ENCODE data around the gene DIP2C.
"Not testable (repeated sequence)": the region's sequence is repeated elsewhere in the genome, so short reads cannot be mapped to it uniquely, and the experiment has no call there.

DIP2C gene

GRCh38 chr10:660970-661596, 28.4 kb downstream of the DIP2C start:
- no peak for DNase-seq (ENCODE audit: low read depth in 2 of 2)

DNA sequence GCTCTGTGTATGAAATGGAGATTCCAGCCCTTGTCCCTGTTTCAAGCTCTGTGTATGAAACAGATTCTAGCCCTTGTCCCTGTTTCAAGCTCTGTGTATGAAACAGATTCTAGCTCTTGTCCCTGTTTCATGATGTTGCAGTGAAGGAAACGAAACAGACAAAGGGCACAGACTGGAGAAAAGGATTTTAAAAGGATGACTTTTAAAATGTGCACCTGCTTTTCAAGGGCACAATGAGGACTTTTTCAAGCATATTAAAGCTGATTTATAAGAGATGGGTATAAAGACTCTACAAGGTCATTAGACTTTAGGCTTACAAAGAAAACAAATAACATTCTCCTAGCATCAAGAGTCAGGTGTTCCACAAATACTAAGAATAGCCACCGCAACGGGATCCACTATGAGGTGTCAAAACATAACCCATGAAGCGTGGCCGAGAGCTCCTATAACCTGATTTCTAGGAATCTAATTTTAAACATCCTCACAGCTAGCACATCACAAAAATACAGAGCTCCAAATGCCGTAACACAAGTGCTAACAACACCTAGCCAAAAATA, 29.0 kb downstream of the DIP2C start:
- no peak for DNase-seq (ENCODE audit: low read depth in 2 of 2)

- DNase-seq (ENCODE audit: low read depth in 2 of 2) = peak; percentile 29 to 36
Observed at GRCh38 chr10:659688-660141, 29.8 kb downstream of the DIP2C start.

DNA sequence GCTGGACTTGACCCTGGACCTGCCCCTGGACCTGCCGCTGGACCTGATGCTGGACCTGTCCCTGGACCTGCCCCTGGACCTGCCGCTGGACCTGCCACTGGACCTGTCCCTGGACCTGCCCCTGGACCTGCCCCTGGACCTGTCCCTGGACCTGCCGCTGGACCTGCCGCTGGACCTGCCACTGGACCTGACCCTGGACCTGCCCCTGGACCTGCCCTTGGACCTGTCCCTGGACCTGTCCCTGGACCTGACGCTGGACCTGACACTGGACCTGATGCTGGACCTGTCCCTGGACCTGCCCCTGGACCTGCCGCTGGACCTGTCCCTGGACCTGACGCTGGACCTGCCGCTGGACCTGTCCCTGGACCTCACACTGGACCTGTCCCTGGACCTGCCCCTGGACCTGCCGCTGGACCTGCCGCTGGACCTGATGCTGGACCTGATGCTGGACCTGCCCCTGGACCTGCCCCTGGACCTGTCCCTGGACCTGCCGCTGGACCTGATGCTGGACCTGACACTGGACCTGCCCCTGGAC, 31.6 kb downstream of the DIP2C start:
- not testable (repeated sequence) for DNase-seq (ENCODE audit: low read depth in 2 of 2)

DNA sequence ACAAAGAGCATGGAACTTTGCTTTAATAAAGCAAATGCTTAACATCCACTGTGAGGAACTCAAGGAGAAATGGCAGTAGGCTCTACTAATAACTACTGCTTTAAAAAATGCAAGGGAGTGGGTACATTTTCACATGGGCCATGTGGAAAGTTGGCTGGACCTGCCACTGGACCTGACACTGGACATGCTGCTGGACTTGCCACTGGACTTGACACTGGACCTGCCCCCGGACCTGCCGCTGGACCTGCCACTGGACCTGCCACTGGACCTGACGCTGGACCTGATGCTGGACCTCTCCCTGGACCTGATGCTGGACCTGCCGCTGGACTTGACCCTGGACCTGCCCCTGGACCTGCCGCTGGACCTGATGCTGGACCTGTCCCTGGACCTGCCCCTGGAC, 32.6 kb downstream of the DIP2C start:
- no peak for DNase-seq (ENCODE audit: low read depth in 2 of 2)

- DNase-seq (ENCODE audit: low read depth in 2 of 2) = no peak
Observed at GRCh38 chr10:655184-655583, 34.3 kb downstream of the DIP2C start.

- no peak for DNase-seq (ENCODE audit: low read depth in 2 of 2)
Observed at GRCh38 chr10:654647-654996, 34.8 kb downstream of the DIP2C start.

- no peak for DNase-seq (ENCODE audit: low read depth in 2 of 2)
Observed at GRCh38 chr10:653991-654646, 35.3 kb downstream of the DIP2C start.

DNA sequence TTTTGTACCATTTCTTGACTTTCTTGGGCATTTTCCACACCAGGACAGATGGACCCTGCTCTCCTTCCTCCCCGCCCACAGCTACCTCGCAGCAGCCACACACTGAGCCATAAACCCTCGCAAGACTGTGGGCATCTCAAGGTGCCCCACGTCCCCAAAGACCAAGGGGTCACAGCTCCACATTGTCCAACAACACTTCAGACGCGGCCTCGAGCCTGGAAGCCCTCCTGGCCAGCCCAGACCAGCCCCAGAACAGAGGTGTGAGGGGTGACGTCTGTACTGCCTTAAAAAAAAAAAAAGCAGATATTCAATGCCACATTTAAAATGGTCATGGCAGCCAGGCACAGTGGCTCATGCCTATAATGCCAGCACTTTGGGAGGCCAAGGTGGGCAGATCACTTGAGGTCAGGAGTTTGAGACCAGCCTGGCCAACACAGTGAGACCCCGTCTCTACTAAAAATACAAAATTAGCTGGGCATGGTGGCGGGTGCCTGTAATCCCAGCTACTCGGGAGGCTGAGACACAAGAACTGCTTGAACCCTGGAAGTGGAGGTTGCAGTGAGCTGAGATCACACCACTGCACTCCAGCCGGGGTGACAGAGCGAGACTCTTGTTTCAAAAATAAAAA, 36.5 kb downstream of the DIP2C start:
- not testable (repeated sequence) for DNase-seq (ENCODE audit: low read depth in 2 of 2)

DNA sequence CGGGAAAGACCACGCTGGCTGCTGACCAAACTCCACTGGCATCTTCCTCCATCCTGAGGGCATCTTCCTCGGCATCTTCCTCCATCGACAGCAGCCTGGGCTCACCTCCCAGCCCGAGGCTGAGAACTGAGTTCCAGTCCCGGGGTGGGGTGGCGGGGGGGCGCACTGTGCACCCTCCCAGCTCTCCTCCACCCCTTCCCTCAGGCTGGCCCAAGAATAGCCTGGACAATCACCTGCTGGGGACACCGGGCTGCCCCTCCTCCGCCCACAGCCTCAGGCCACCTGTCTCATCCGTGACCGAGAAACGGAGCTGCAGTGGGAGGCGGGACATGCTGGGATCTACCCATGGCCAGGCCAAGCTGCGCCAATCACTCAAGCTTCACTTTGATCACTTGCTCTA, 37.2 kb downstream of the DIP2C start:
- DNase-seq (ENCODE audit: low read depth in 2 of 2) = no peak

- no peak for DNase-seq (ENCODE audit: low read depth in 2 of 2)
Observed at GRCh38 chr10:651692-652091, 37.8 kb downstream of the DIP2C start.

- peak in 1 of 2 experiments; percentile 14 for DNase-seq (ENCODE audit: low read depth in 2 of 2)
Observed at GRCh38 chr10:650886-651615, 38.4 kb downstream of the DIP2C start.

GRCh38 chr10:650441-650851, 39.0 kb downstream of the DIP2C start:
- no peak for DNase-seq (ENCODE audit: low read depth in 2 of 2)

- no peak for DNase-seq (ENCODE audit: low read depth in 2 of 2)
Observed at GRCh38 chr10:649798-650440, 39.5 kb downstream of the DIP2C start.

GRCh38 chr10:649445-649797, 40.0 kb downstream of the DIP2C start:
- no peak for DNase-seq (ENCODE audit: low read depth in 2 of 2)

- not testable (repeated sequence) for DNase-seq (ENCODE audit: low read depth in 2 of 2)
Observed at GRCh38 chr10:647019-647418, 42.4 kb downstream of the DIP2C start.

DNA sequence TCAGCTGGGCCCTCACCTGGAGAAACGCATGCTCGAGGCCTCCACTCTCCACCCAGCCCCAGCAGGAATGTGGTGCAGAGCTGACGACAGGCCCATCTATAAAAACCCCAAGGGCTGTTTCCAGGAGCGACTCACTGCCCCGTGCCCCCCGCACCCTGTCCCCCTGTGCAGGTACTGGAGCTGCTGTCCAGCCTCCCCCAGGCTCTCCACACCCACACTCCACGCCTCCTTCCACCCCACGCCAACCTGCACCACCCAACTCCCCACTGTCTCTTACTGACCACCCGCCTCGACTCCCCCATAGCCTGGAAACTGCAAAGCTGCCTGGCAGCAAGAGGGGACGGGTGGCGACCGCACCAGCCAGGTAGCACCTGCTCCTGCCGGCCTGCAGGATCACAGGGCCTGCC, 43.3 kb downstream of the DIP2C start:
- no peak for DNase-seq (ENCODE audit: low read depth in 2 of 2)

- DNase-seq (ENCODE audit: low read depth in 2 of 2) = no peak
Observed at GRCh38 chr10:644943-645334, 44.5 kb downstream of the DIP2C start.

DNA sequence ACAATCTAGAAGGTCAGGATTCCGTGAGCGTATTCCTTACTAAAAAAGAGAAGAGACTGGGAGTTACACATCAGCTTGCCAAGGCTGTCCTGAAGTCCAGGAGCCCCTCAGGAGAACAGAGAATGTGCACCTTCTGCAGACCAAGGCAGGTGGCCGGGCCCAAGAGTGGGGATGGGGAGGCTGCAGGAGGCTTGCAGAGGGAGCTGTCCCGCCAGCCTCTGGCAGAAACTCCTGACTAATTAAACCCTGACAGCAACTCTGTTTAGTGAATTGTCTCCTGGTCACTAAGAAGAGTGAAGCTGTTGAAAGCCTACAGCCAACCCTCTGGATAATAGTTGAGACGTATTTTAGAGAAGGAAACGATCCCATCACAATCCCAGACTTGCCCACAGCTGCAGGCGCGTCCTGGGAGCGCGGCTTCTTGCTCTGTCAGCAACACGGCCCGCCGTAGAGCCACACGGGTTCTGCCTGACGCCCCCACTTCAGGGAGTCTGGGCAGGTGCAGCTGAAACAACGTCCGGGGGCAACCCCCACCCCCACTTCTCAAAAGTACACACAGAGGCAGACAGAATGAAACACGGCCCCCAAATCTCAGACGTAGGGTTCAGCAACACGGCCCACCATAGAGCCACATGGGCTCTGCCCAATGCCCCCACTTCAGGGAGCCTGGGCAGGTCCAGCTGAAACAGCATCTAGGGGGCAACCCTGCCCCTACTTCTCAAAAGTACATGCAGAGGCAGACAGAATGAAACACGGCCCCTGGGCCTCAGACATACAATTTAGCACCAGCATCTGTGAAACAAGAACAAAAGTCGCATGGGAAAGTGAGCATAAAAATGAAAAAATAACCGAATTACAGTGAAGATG, 45.2 kb downstream of the DIP2C start:
- no peak for DNase-seq (ENCODE audit: low read depth in 2 of 2)

DNA sequence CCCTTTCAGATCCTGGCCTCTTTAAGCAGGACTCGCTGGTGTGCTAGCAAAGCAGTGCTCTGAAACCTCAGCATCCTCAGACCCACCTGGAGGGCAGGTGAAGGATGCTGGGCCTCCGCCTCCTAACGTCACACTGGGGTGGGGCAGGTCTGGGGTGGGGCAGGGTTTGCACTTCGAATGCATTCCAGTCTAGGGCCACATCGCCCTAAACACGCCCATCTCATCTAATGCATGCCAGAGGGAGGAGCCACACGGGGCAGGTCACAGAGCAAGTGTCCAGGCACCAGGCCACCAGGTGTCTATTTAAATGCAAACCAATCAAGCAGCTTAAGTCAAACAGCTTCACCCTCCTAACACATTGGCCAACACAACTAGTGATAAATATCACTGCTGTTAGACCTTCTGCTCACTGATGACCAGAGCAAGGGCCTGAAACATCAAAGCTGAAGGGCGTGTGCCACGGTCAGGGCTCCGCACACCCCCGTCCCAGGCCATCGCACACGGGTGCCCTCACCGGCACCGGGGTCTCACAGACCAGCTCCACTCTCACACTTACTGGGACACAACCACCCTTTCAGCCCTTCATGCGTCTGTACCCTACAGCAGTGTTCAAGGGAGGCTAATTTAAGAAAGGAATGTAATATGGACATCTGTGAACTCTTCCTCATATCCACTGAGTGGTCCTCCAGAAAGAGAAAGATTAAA, 47.1 kb downstream of the DIP2C start:
- DNase-seq (ENCODE audit: low read depth in 2 of 2) = no peak

All from fibroblast of skin of left quadriceps (primary cell).